Measurements from ENCODE around the gene DUSP9.

Gene DUSP9

DNA sequence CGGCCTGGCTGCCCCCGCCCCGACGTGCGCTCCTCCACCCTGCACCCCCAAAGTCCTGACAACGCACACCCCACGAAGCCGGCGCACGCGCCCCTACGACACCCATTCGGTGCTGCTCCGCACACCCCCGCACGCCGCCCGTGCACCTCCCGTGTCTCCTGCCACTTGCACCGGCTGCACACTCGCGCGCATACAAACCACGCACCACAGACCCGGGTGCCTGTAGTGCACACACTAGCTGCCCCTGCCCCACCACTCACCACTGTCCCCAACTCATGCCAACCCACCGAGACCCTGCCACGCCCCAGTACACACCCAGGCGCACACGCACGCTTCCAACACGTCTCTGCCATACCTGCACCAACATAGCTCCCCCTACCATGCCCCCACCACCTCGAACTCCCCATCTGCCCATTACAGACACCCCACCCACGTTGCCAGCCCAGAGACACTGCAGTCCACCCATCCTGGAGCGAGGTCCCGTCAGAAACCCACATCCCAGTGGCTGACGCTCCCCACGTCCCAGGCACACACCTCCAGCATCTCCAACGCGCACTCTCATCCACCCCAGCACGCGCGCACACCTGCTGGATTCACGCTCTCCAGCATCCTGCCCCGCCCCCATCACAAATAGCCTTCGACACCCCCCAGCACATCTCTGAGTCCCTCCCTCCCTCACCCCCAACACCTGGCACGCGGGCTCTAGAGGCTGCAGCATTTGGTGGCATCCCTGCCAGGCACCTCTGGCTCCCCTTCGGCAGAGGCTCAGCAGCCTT lies 4.2 kb upstream of the DUSP9 start (continued):
- TF ChIP-seq, protein P1, sequence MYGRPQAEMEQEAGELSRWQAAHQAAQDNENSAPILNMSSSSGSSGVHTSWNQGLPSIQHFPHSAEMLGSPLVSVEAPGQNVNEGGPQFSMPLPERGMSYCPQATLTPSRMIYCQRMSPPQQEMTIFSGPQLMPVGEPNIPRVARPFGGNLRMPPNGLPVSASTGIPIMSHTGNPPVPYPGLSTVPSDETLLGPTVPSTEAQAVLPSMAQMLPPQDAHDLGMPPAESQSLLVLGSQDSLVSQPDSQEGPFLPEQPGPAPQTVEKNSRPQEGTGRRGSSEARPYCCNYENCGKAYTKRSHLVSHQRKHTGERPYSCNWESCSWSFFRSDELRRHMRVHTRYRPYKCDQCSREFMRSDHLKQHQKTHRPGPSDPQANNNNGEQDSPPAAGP (tag by site-specific recombination; IDR thresholded peaks at IDR 0.05) = 0 out of 2 replicates have a peak, but pooled peaks have one; percentile 30
- TF ChIP-seq ZNF660 (tag by site-specific recombination; IDR thresholded peaks at IDR 0.05) = no peak
- peak; percentile 93 for TF ChIP-seq SCRT2 (tag by site-specific recombination; IDR thresholded peaks at IDR 0.05)
- no peak for TF ChIP-seq ZSCAN5A (tag by site-specific recombination; IDR thresholded peaks at IDR 0.05)
- TF ChIP-seq ZNF423 (tag by site-specific recombination; IDR thresholded peaks at IDR 0.05) = no peak
- TF ChIP-seq, protein P2, sequence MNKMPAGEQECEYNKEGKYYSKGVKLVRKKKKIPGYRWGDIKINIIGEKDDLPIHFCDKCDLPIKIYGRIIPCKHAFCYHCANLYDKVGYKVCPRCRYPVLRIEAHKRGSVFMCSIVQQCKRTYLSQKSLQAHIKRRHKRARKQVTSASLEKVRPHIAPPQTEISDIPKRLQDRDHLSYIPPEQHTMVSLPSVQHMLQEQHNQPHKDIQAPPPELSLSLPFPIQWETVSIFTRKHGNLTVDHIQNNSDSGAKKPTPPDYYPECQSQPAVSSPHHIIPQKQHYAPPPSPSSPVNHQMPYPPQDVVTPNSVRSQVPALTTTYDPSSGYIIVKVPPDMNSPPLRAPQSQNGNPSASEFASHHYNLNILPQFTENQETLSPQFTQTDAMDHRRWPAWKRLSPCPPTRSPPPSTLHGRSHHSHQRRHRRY (tag by site-specific recombination; IDR thresholded peaks at IDR 0.05) = peak; percentile 76; the same call in 1 of the 2 replicates
- TF ChIP-seq, protein P3, sequence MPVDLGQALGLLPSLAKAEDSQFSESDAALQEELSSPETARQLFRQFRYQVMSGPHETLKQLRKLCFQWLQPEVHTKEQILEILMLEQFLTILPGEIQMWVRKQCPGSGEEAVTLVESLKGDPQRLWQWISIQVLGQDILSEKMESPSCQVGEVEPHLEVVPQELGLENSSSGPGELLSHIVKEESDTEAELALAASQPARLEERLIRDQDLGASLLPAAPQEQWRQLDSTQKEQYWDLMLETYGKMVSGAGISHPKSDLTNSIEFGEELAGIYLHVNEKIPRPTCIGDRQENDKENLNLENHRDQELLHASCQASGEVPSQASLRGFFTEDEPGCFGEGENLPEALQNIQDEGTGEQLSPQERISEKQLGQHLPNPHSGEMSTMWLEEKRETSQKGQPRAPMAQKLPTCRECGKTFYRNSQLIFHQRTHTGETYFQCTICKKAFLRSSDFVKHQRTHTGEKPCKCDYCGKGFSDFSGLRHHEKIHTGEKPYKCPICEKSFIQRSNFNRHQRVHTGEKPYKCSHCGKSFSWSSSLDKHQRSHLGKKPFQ (tag by site-specific recombination; IDR thresholded peaks at IDR 0.05) = no peak
- TF ChIP-seq ZNF792 (tag by site-specific recombination; IDR thresholded peaks at IDR 0.05) = no peak
- TF ChIP-seq ZNF776 (tag by site-specific recombination; IDR thresholded peaks at IDR 0.05; ENCODE audit: borderline replicate concordance) = no peak
- TF ChIP-seq PRDM2 (tag by site-specific recombination; IDR thresholded peaks at IDR 0.05; ENCODE audit: borderline replicate concordance) = no peak; the same call in 1 of the 2 replicates
- TF ChIP-seq ZNF426 (tag by site-specific recombination; IDR thresholded peaks at IDR 0.05) = no peak
- TF ChIP-seq ZNF529 (tag by site-specific recombination; IDR thresholded peaks at IDR 0.05; ENCODE audit: insufficient replicate concordance) = no peak
- TF ChIP-seq MZF1 (tag by site-specific recombination; IDR thresholded peaks at IDR 0.05; ENCODE audit: borderline replicate concordance) = no peak
- TF ChIP-seq GLI2 (tag by site-specific recombination; IDR thresholded peaks at IDR 0.05; ENCODE audit: borderline replicate concordance, low read depth) = no peak
- TF ChIP-seq ZNF155 (tag by site-specific recombination; IDR thresholded peaks at IDR 0.05) = no peak
- TF ChIP-seq ZNF707 (tag by site-specific recombination; IDR thresholded peaks at IDR 0.05) = no peak
- no peak for TF ChIP-seq ZNF366 (tag by site-specific recombination; conservative IDR thresholded peaks at IDR 0.05)
- no peak for TF ChIP-seq ZNF10 (tag by site-specific recombination; IDR thresholded peaks at IDR 0.05)
- TF ChIP-seq ZNF391 (tag by site-specific recombination; IDR thresholded peaks at IDR 0.05; ENCODE audit: borderline replicate concordance, low read depth) = peak; percentile 68
- no peak for TF ChIP-seq ZSCAN23 (tag by site-specific recombination; IDR thresholded peaks at IDR 0.05)
- TF ChIP-seq ZNF837 (tag by site-specific recombination; IDR thresholded peaks at IDR 0.05) = 0 out of 2 replicates have a peak, but pooled peaks have one; percentile 39
- TF ChIP-seq BCL11A (tag by site-specific recombination; IDR thresholded peaks at IDR 0.05; ENCODE audit: low read depth) = no peak
- no peak for TF ChIP-seq ZNF621 (tag by site-specific recombination; IDR thresholded peaks at IDR 0.05)
- TF ChIP-seq ZNF24 (tag by site-specific recombination; IDR thresholded peaks at IDR 0.05) = no peak
- TF ChIP-seq ZNF324 (tag by site-specific recombination; IDR thresholded peaks at IDR 0.05) = no peak
- no peak for TF ChIP-seq ZNF211 (tag by site-specific recombination; IDR thresholded peaks at IDR 0.05; ENCODE audit: low read depth)
- no peak for TF ChIP-seq ZNF768 (tag by site-specific recombination; IDR thresholded peaks at IDR 0.05)
- peak; percentile 78; the same call in 1 of the 2 replicates for TF ChIP-seq ZBTB1 (tag by site-specific recombination; IDR thresholded peaks at IDR 0.05)
- peak; percentile 77 for TF ChIP-seq EGR2 (tag by site-specific recombination; IDR thresholded peaks at IDR 0.05; ENCODE audit: low read depth)
- no peak for TF ChIP-seq ZBTB21 (tag by site-specific recombination; IDR thresholded peaks at IDR 0.05)

Data from HEK293 (cell line).